ENCODE data around the gene PIGU. TPM values are rescaled to one million over a fixed set of nuclear protein-coding genes. Genes with fewer than 3 reads are reported as not detected.
A peak's percentile ranks its signal among the peaks of the same experiment; 100 is the strongest.

PIGU gene
- total and polyA plus RNA-seq, 4 donors: 6.4 to 10.0 (median 7.2) TPM

- no peaks in the 10 kb centered on the region for H3K9me3 ChIP-seq (ENCODE audit: control insufficient read depth in 4 of 4, low read length in 3 of 4)
- TF ChIP-seq RXRA (IDR thresholded peaks at IDR 0.05) (peak; percentile 30 to 34), FOXA2 (IDR thresholded peaks at IDR 0.05) (no peak), FOXA1 (IDR thresholded peaks at IDR 0.05) (no peak), JUND (IDR thresholded peaks at IDR 0.05) (no peak), SP1 (IDR thresholded peaks at IDR 0.05) (peak; percentile 9), NR2F2 (IDR thresholded peaks at IDR 0.05) (no peak), REST (IDR thresholded peaks at IDR 0.05) (no peak), EGR1 (IDR thresholded peaks at IDR 0.05; ENCODE audit: low read depth in 2 of 2) (no peak), ATF3 (IDR thresholded peaks at IDR 0.05) (no peak), HNF4A (conservative IDR thresholded peaks at IDR 0.05) (peak; percentile 41 to 48)
- H3K36me3 ChIP-seq (ENCODE audit: control insufficient read depth in 4 of 4, insufficient read depth in 3 of 4, low read depth in 1 of 4, low read length in 3 of 4): peaks cover 4 to 23% (median 14%) of the 10 kb centered on the region in 4 donors
- 71% methylated on average over 4 of the region's 4 CpGs for WGBS
- no peak for DNase-seq (ENCODE audit: low spot score)
- peaks cover 12 to 52% (median 37%) of the 10 kb centered on the region in 4 donors for H3K4me1 ChIP-seq (ENCODE audit: control insufficient read depth in 4 of 4, insufficient read depth in 4 of 4, low read length in 3 of 4)
- no peak overlapping the region for H3K4me3 ChIP-seq (ENCODE audit: low read depth in 1 of 3, low read length in 3 of 3)
- peak overlapping the region in 1 of 2 donors; percentile 7 for H3K27ac ChIP-seq (ENCODE audit: low read depth in 1 of 2, low read length in 2 of 2)
- H3K9ac ChIP-seq (ENCODE audit: low read depth in 1 of 2, low read length in 2 of 2): no peak overlapping the region
- no peaks in the 10 kb centered on the region for H3K27me3 ChIP-seq (ENCODE audit: control insufficient read depth in 4 of 4, insufficient read depth in 4 of 4, low read length in 3 of 4)
Observed at GRCh38 chr20:34512266-34512954, 164.5 kb downstream of the PIGU start.

- no peak for TF ChIP-seq NR2F2 (IDR thresholded peaks at IDR 0.05)
- TF ChIP-seq ATF3 (IDR thresholded peaks at IDR 0.05): no peak
- TF ChIP-seq RAD21 (IDR thresholded peaks at IDR 0.05): no peak
- TF ChIP-seq FOXA2 (IDR thresholded peaks at IDR 0.05): no peak
- TF ChIP-seq CTCF (IDR thresholded peaks at IDR 0.05; ENCODE audit: low read depth, low read length, missing input control): no peak
- no peak for TF ChIP-seq HNF4G (IDR thresholded peaks at IDR 0.05)
- TF ChIP-seq JUND (IDR thresholded peaks at IDR 0.05): no peak
- no peak for TF ChIP-seq ZBTB33 (IDR thresholded peaks at IDR 0.05)
- TF ChIP-seq FOXA1 (IDR thresholded peaks at IDR 0.05): no peak
- TF ChIP-seq GABPA (IDR thresholded peaks at IDR 0.05 in 1 of 2, conservative IDR thresholded peaks at IDR 0.05 in 1 of 2): no peak
- no peak for TF ChIP-seq HNF4A (conservative IDR thresholded peaks at IDR 0.05)
- no peak for TF ChIP-seq RXRA (IDR thresholded peaks at IDR 0.05)
- no peak for TF ChIP-seq MAX (IDR thresholded peaks at IDR 0.05)
- TF ChIP-seq SP1 (IDR thresholded peaks at IDR 0.05): no peak
- no peak for TF ChIP-seq TAF1 (conservative IDR thresholded peaks at IDR 0.05)
- H3K36me3 ChIP-seq (ENCODE audit: control insufficient read depth in 4 of 4, insufficient read depth in 3 of 4, low read depth in 1 of 4, low read length in 3 of 4): peaks cover 4 to 27% (median 15%) of the 10 kb centered on the region in 4 donors
- no peak for DNase-seq (ENCODE audit: low spot score)
- no peak overlapping the region for H3K9ac ChIP-seq (ENCODE audit: low read depth in 1 of 2, low read length in 2 of 2)
- WGBS: 40% methylated on average over 3 of the region's 3 CpGs
- no peaks in the 10 kb centered on the region for H3K9me3 ChIP-seq (ENCODE audit: control insufficient read depth in 4 of 4, low read length in 3 of 4)
- H3K4me3 ChIP-seq (ENCODE audit: low read depth in 1 of 3, low read length in 3 of 3): no peak overlapping the region
- peaks cover 12 to 47% (median 33%) of the 10 kb centered on the region in 4 donors for H3K4me1 ChIP-seq (ENCODE audit: control insufficient read depth in 4 of 4, insufficient read depth in 4 of 4, low read length in 3 of 4)
- H3K27me3 ChIP-seq (ENCODE audit: control insufficient read depth in 4 of 4, insufficient read depth in 4 of 4, low read length in 3 of 4): no peaks in the 10 kb centered on the region
- H3K27ac ChIP-seq (ENCODE audit: low read depth in 1 of 2, low read length in 2 of 2): no peak overlapping the region
Observed at GRCh38 chr20:34511891-34512265, 165.0 kb downstream of the PIGU start.
